GM12878 (cell line): ENCODE data around the gene RPS6KA2. TPM values are rescaled to one million over a fixed set of nuclear protein-coding genes. Genes with fewer than 3 reads are reported as not detected.

Experiments used
- ASH2L ChIP-seq: fragments of 300-600, 200-600 bp; sonication (generic); IDR thresholded peaks from 2 replicates; pipeline ENCODE4 v1.6.1; 2017; ENCODE audit warnings: low read depth, mild to moderate bottlenecking, borderline replicate concordance
- CHD2 ChIP-seq: IDR thresholded peaks from 2 replicates; pipeline ENCODE4 v1.6.1; 2011; ENCODE audit warnings: low read depth, low read length, improper control_type of control experiment, borderline replicate concordance
- E2F8 ChIP-seq: fragments of 450-650 bp; IDR thresholded peaks from 2 replicates; pipeline ENCODE4 v1.6.1; 2018; ENCODE audit warnings: mild to moderate bottlenecking, low read depth, moderate library complexity; ENCODE audit not compliant: partially characterized antibody
- PBX3 ChIP-seq: IDR thresholded peaks from 2 replicates; pipeline ENCODE4 v1.6.1; 2011; ENCODE audit warnings: mild to moderate bottlenecking, low read depth, low read length, moderate library complexity; ENCODE audit not compliant: insufficient replicate concordance
- POLR2AphosphoS5 ChIP-seq: IDR thresholded peaks from 2 replicates; pipeline ENCODE4 v1.6.1; 2011; ENCODE audit warnings: mild to moderate bottlenecking, low read length, inconsistent platforms
- RBBP5 ChIP-seq: fragments of 200-600 bp; sonication (generic); conservative IDR thresholded peaks from 2 replicates; pipeline ENCODE4 v1.6.1; 2016
- SMC3 ChIP-seq: IDR thresholded peaks from 2 replicates; pipeline ENCODE4 v1.6.1; 2011; ENCODE audit warnings: low read length, improper control_type of control experiment, borderline replicate concordance
- polyA plus RNA-seq, 11 experiments: library from polyadenylated mRNA; depleted of rRNA in 4 of 11; unstranded in 6 of 11; stranded (reverse) in 5 of 11; fragments of >200 nt; fragmentation: Nextera tagmentation in 4 of 11; fragmentation: Illumina TruSeq in 1 of 11; extraction: Ambion mirVana in 4 of 11; extraction: Trizol in 1 of 11; gene quantifications; 1 replicate in 1 of 11; 2 replicates in 10 of 11; pipeline versions ENCODE4 v1.2.1 to v1.2.3, GENCODE V29; 2011 to 2016; ENCODE audit warnings: inconsistent platforms in 2 of 11, missing spikeins in 2 of 11, low read depth in 1 of 11
- total RNA-seq, 4 experiments: library from RNA; depleted of rRNA in 3 of 4; stranded (reverse); fragments of >200 nt in 3 of 4; fragmentation: Illumina TruSeq in 1 of 4; extraction: Trizol in 1 of 4; gene quantifications; 2 replicates each; pipeline versions ENCODE4 v1.2.1 to v1.2.3, GENCODE V29; 2013 to 2021

Gene RPS6KA2
- total and polyA plus RNA-seq, 10 of the 15 experiments (the other 5 are each of a cell fraction or from before 2014, with no cell fraction given), result 0.02 to 1.0 (median 0.22) TPM; not detected in 1

DNA sequence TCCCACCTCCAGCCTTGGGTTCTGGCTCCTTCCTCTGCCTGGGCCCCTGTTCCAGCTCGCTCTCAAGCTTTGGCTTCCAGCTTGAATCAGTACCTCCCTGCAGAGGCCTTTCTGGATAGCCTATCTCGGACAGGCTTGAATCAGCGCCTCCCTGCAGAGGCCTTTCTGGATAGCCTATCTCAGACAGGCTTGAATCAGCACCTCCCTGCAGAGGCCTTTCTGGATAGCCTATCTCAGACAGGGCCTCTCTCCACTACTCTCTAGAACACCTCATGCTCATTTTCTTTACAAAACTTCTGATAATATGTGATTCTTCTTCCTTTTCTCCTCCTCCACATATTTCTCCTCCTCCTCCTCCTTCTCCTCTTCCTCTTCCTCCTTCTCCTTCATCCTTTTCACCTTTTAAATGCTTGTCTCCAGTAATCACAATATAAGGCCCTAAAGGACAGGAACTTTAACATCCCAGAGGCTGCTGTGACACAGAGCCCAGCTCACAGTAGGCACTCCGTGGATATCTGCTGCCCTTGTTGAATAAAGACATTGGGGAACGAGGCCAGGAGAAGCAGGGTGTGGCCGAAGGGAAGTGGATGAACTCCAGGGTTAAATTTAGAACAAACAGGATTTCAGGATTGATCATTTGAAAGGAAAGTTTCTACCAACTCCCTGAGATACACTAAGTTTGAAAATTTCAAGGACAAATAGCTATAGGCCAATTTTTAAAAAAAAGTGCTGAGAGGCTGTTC is 9.3 kb upstream of the RPS6KA2 start (continued):
- no peak for TF ChIP-seq E2F8
- no peak for TF ChIP-seq PBX3
- TF ChIP-seq SMC3, result no peak
- TF ChIP-seq RBBP5, result no peak
- no peak for TF ChIP-seq ASH2L
- TF ChIP-seq POLR2AphosphoS5, result no peak
- no peak for TF ChIP-seq CHD2
